H9 (cell line): ENCODE data around the gene G3BP2. TPM values are rescaled to one million over a fixed set of nuclear protein-coding genes. Genes with fewer than 3 reads are reported as not detected.

Experiments
- DNase-seq: peaks from one replicate; pipeline ENCODE4 v3.0.0-alpha.2; 2017
- H2AFZ ChIP-seq: one replicate; pipeline ENCODE4 v1.6.1; 2013; ENCODE audit warnings: mild to moderate bottlenecking, low read length, control low read depth, moderate library complexity
- H2AK5ac ChIP-seq: 2 replicates; pipeline ENCODE4 v1.6.1; 2013; ENCODE audit warnings: low read length, control low read depth, mixed read lengths; ENCODE audit not compliant: insufficient read length
- H2BK120ac ChIP-seq: one replicate; pipeline ENCODE4 v1.6.1; 2013; ENCODE audit warnings: low read depth, mild to moderate bottlenecking, low read length, control low read depth, inconsistent platforms; ENCODE audit not compliant: poor library complexity, severe bottlenecking
- H2BK12ac ChIP-seq: 2 replicates; pipeline ENCODE4 v1.6.1; 2013; ENCODE audit warnings: low read length, control low read depth, mixed read lengths, low read depth; ENCODE audit not compliant: insufficient read length
- H2BK15ac ChIP-seq: 2 replicates; pipeline ENCODE4 v1.6.1; 2013; ENCODE audit warnings: low read depth, low read length, control low read depth
- H2BK20ac ChIP-seq: one replicate; pipeline ENCODE4 v1.6.1; 2013; ENCODE audit warnings: low read depth, mild to moderate bottlenecking, low read length, control low read depth, inconsistent platforms; ENCODE audit not compliant: poor library complexity, severe bottlenecking
- H2BK5ac ChIP-seq: 2 replicates; pipeline ENCODE4 v1.6.1; 2013; ENCODE audit warnings: low read length, control low read depth, mixed read lengths; ENCODE audit not compliant: insufficient read length
- H3K14ac ChIP-seq: 2 replicates; pipeline ENCODE4 v1.6.1; 2013; ENCODE audit warnings: low read length, control low read depth; ENCODE audit not compliant: insufficient read depth
- H3K18ac ChIP-seq: 2 replicates; pipeline ENCODE4 v1.6.1; 2013; ENCODE audit warnings: low read depth, mild to moderate bottlenecking, mixed read lengths, low read length, control low read depth; ENCODE audit not compliant: insufficient read length
- H3K23ac ChIP-seq: 2 replicates; pipeline ENCODE4 v1.6.1; 2013; ENCODE audit warnings: low read length, control low read depth, mixed read lengths, low read depth; ENCODE audit not compliant: insufficient read length
- H3K23me2 ChIP-seq: 2 replicates; pipeline ENCODE4 v1.6.1; 2013; ENCODE audit warnings: low read depth, mild to moderate bottlenecking, mixed read lengths, low read length, control low read depth; ENCODE audit not compliant: insufficient read length, poor library complexity, severe bottlenecking
- H3K27ac ChIP-seq: 2 replicates; pipeline ENCODE4 v1.5.1; 2013; ENCODE audit warnings: low read length, control low read depth, mixed read lengths, low read depth; ENCODE audit not compliant: insufficient read length
- H3K27me3 ChIP-seq: 2 replicates; pipeline ENCODE4 v1.6.1; 2013; ENCODE audit warnings: low read length, control low read depth, inconsistent platforms; ENCODE audit not compliant: insufficient read depth
- H3K4ac ChIP-seq: 2 replicates; pipeline ENCODE4 v1.6.1; 2013; ENCODE audit warnings: low read depth, mild to moderate bottlenecking, control low read depth, inconsistent platforms, low read length, moderate library complexity
- H3K4me1 ChIP-seq: 2 replicates; pipeline ENCODE4 v1.6.1; 2013; ENCODE audit warnings: low read length, control low read depth, inconsistent platforms; ENCODE audit not compliant: insufficient read depth
- H3K4me2 ChIP-seq: 2 replicates; pipeline ENCODE4 v1.6.1; 2013; ENCODE audit warnings: low read length, control low read depth, mixed read lengths; ENCODE audit not compliant: insufficient read length, insufficient read depth
- H3K56ac ChIP-seq: 2 replicates; pipeline ENCODE4 v1.6.1; 2013; ENCODE audit warnings: low read depth, mild to moderate bottlenecking, mixed read lengths, low read length, control low read depth; ENCODE audit not compliant: insufficient read length
- H3K79me1 ChIP-seq: 2 replicates; pipeline ENCODE4 v1.6.1; 2013; ENCODE audit warnings: low read depth, mild to moderate bottlenecking, moderate library complexity, low read length, control low read depth, inconsistent platforms; ENCODE audit not compliant: insufficient read depth, poor library complexity, severe bottlenecking
- H3K79me2 ChIP-seq: 2 replicates; pipeline ENCODE4 v1.6.1; 2013; ENCODE audit warnings: low read length, control low read depth, inconsistent platforms; ENCODE audit not compliant: insufficient read depth
- H3K9ac ChIP-seq: 2 replicates; pipeline ENCODE4 v1.6.1; 2013; ENCODE audit warnings: low read length, control low read depth, mixed read lengths; ENCODE audit not compliant: insufficient read length; ENCODE audit errors: extremely low read depth
- H3K9me3 ChIP-seq: one replicate; pipeline ENCODE4 v1.6.1; 2013; ENCODE audit warnings: low read depth, low read length, inconsistent platforms; ENCODE audit not compliant: control insufficient read depth
- H3T11ph ChIP-seq: one replicate; pipeline ENCODE4 v1.6.1; 2013; ENCODE audit warnings: mild to moderate bottlenecking, low read length, control low read depth, inconsistent platforms
- H4K20me1 ChIP-seq: one replicate; pipeline ENCODE4 v1.6.1; 2013; ENCODE audit not compliant: control insufficient read depth, insufficient read length, insufficient read depth
- H4K5ac ChIP-seq: 2 replicates; pipeline ENCODE4 v1.6.1; 2013; ENCODE audit warnings: low read depth, mild to moderate bottlenecking, mixed read lengths, low read length, control low read depth; ENCODE audit not compliant: insufficient read length
- H4K8ac ChIP-seq: replicated peaks from 2 replicates; pipeline ENCODE4 v1.6.1; 2013; ENCODE audit warnings: low read length, control low read depth, mixed read lengths, low read depth; ENCODE audit not compliant: insufficient read length
- H4K91ac ChIP-seq: 2 replicates; pipeline ENCODE4 v1.6.1; 2013; ENCODE audit warnings: low read depth, mild to moderate bottlenecking, moderate library complexity, mixed read lengths, low read length, control low read depth; ENCODE audit not compliant: insufficient read length
- H3K27ac Mint-ChIP-seq, 3 experiments: 2 replicates in 2 of 3; 3 replicates in 1 of 3; pipeline ENCODE4 v1.8.0; 2020 to 2021; ENCODE audit warnings: mixed read lengths in 3 of 3, mild to moderate bottlenecking in 1 of 3, moderate library complexity in 1 of 3
- H3K27me3 Mint-ChIP-seq: 2 replicates; pipeline ENCODE4 v1.8.0; 2021; ENCODE audit warnings: low read depth, mild to moderate bottlenecking, moderate library complexity, mixed read lengths
- H3K36me3 Mint-ChIP-seq, 3 experiments: 2 replicates in 2 of 3; 3 replicates in 1 of 3; pipeline ENCODE4 v1.8.0; 2020 to 2021; ENCODE audit warnings: low read depth in 3 of 3, mixed read lengths in 3 of 3; ENCODE audit not compliant: insufficient read depth in 1 of 3
- H3K4me1 Mint-ChIP-seq, 2 experiments: 2 replicates each; pipeline ENCODE4 v1.8.0; 2020; ENCODE audit warnings: mixed read lengths in 2 of 2
- H3K4me3 Mint-ChIP-seq, 2 experiments: 2 replicates in 1 of 2; 3 replicates in 1 of 2; pipeline ENCODE4 v1.8.0; 2020 to 2021; ENCODE audit warnings: mild to moderate bottlenecking in 2 of 2, mixed read lengths in 2 of 2, moderate library complexity in 1 of 2
- H3K9me3 Mint-ChIP-seq, 2 experiments: 2 replicates in 1 of 2; 3 replicates in 1 of 2; pipeline ENCODE4 v1.8.0; 2020; ENCODE audit warnings: mild to moderate bottlenecking in 2 of 2, mixed read lengths in 2 of 2, moderate library complexity in 1 of 2
- WGBS: extraction: QIAGEN DNeasy Blood & Tissue Kit; methylation state at CpG from one replicate; pipeline ENCODE4 v1.1.7; 2013; ENCODE audit warnings: missing lambda C conversion rate, low lambda C conversion rate, mixed read lengths; ENCODE audit not compliant: insufficient read length; ENCODE audit errors: extremely low coverage; 5-methylcytosine and 5-hydroxymethylcytosine counted together
- total RNA-seq: library from RNA; stranded (reverse); gene quantifications from 2 replicates; pipeline ENCODE4 v1.2.1, GENCODE V29; 2021
- TF ChIP-seq, protein P1 (sequence below): fragments of 200-600 bp; sonication (generic); conservative IDR thresholded peaks from 3 replicates; pipeline ENCODE4 v1.8.0; 2021; ENCODE audit warnings: antibody characterized with exemption, mild to moderate bottlenecking

The G3BP2 gene
- total RNA-seq, 1 experiment from 2014 or later = 405 TPM

DNA sequence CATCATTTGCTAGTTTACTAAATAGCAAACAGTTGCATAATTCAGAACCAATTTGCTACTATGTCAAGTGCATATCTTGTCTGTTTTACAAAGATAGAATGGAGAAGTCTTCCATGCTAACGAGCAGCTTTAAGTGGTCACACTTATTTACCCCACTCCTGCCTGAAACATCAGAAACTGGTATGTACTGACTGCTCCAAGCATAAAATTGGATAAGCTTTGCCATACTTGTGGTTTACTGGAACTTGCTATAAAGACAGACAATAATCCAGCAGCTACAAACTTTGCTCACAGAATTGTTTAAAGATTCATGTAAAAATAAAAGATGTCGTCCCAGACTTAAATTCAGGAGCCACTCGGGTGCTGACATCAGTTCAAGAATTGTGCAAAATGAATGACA lies 29.6 kb downstream of the G3BP2 start:
- H3K56ac ChIP-seq = no peak overlapping the region
- no peak overlapping the region for H2BK20ac ChIP-seq
- H2AK5ac ChIP-seq = no peak overlapping the region
- peak overlapping the region in 1 of 3 experiments; percentile 49; a peak in 1 of 7 replicates for H3K27ac Mint-ChIP-seq
- no peak overlapping the region for H3K23ac ChIP-seq
- H2BK120ac ChIP-seq = no peak overlapping the region
- H3K36me3 Mint-ChIP-seq = peaks cover 38 to 71% (median 63%) of the 10 kb centered on the region in 3 experiments
- no peaks in the 10 kb centered on the region for H4K20me1 ChIP-seq
- H4K5ac ChIP-seq = no peak overlapping the region
- no peak overlapping the region for H3K14ac ChIP-seq
- no peaks in the 10 kb centered on the region for H3K79me1 ChIP-seq
- no peak overlapping the region for H4K8ac ChIP-seq
- H3K9me3 ChIP-seq = no peaks in the 10 kb centered on the region
- H2AFZ ChIP-seq = no peak overlapping the region
- H3K4me3 Mint-ChIP-seq = no peak overlapping the region
- H4K91ac ChIP-seq = no peak overlapping the region
- DNase-seq = no peak
- WGBS = no CpG with 5 or more reads among the region's 3 CpGs
- no peak overlapping the region for H2BK5ac ChIP-seq
- no peak overlapping the region for H3K4ac ChIP-seq
- H3K27me3 ChIP-seq = no peaks in the 10 kb centered on the region
- no peak overlapping the region for H3K9ac ChIP-seq
- no peak overlapping the region for H3T11ph ChIP-seq
- H3K4me1 ChIP-seq = no peaks in the 10 kb centered on the region
- H3K27me3 Mint-ChIP-seq = no peaks in the 10 kb centered on the region
- H3K79me2 ChIP-seq = no peaks in the 10 kb centered on the region
- H2BK15ac ChIP-seq = no peak overlapping the region
- H2BK12ac ChIP-seq = no peak overlapping the region
- no peaks in the 10 kb centered on the region for H3K4me1 Mint-ChIP-seq
- H3K18ac ChIP-seq = no peak overlapping the region
- H3K27ac ChIP-seq = no peak overlapping the region
- H3K4me2 ChIP-seq = no peak overlapping the region
- TF ChIP-seq, protein P1, sequence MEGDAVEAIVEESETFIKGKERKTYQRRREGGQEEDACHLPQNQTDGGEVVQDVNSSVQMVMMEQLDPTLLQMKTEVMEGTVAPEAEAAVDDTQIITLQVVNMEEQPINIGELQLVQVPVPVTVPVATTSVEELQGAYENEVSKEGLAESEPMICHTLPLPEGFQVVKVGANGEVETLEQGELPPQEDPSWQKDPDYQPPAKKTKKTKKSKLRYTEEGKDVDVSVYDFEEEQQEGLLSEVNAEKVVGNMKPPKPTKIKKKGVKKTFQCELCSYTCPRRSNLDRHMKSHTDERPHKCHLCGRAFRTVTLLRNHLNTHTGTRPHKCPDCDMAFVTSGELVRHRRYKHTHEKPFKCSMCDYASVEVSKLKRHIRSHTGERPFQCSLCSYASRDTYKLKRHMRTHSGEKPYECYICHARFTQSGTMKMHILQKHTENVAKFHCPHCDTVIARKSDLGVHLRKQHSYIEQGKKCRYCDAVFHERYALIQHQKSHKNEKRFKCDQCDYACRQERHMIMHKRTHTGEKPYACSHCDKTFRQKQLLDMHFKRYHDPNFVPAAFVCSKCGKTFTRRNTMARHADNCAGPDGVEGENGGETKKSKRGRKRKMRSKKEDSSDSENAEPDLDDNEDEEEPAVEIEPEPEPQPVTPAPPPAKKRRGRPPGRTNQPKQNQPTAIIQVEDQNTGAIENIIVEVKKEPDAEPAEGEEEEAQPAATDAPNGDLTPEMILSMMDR = no peak
- H3K9me3 Mint-ChIP-seq = no peaks in the 10 kb centered on the region
- no peaks in the 10 kb centered on the region for H3K23me2 ChIP-seq
